AG09309 (cell line): ENCODE measurements around the gene SPPL2C.

ENCODE experiments used
- DNase-seq: peaks from one replicate; pipeline ENCODE4 v3.0.0-alpha.2; 2010; ENCODE audit warnings: low read depth
- H3K4me3 ChIP-seq: 2 replicates; pipeline ENCODE4 v1.5.1; 2011; ENCODE audit warnings: mild to moderate bottlenecking, low read depth, low read length, moderate library complexity; ENCODE audit not compliant: control insufficient read depth
- TF ChIP-seq, protein P1 (sequence below): IDR thresholded peaks from 2 replicates; pipeline ENCODE4 v1.5.1; 2011; ENCODE audit warnings: mild to moderate bottlenecking, low read depth, low read length, inconsistent platforms; ENCODE audit not compliant: insufficient read depth, control insufficient read depth; ENCODE audit errors: missing control alignments

Gene SPPL2C

DNA sequence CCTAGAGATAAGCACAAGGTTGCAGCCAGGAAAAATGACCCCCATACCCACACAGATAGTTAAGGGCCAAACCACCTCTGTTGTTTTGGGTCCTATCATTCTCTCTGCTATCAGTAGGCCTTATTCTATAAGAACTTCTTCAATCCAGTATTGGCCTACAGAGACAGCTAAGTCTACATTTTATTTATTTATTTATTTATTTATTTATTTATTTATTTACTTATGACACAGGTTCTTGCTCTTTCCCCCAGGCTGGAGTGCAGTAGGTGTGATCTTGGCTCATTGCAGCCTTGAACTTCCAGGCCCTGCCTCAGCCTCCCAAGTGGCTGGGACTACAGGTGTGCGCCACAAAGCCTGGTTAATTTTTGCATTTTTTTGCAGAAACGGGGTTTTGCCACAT is 42.2 kb downstream of the SPPL2C start:
- TF ChIP-seq, protein P1, sequence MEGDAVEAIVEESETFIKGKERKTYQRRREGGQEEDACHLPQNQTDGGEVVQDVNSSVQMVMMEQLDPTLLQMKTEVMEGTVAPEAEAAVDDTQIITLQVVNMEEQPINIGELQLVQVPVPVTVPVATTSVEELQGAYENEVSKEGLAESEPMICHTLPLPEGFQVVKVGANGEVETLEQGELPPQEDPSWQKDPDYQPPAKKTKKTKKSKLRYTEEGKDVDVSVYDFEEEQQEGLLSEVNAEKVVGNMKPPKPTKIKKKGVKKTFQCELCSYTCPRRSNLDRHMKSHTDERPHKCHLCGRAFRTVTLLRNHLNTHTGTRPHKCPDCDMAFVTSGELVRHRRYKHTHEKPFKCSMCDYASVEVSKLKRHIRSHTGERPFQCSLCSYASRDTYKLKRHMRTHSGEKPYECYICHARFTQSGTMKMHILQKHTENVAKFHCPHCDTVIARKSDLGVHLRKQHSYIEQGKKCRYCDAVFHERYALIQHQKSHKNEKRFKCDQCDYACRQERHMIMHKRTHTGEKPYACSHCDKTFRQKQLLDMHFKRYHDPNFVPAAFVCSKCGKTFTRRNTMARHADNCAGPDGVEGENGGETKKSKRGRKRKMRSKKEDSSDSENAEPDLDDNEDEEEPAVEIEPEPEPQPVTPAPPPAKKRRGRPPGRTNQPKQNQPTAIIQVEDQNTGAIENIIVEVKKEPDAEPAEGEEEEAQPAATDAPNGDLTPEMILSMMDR: no peak
- no peak overlapping the region for H3K4me3 ChIP-seq
- DNase-seq: no peak

DNA sequence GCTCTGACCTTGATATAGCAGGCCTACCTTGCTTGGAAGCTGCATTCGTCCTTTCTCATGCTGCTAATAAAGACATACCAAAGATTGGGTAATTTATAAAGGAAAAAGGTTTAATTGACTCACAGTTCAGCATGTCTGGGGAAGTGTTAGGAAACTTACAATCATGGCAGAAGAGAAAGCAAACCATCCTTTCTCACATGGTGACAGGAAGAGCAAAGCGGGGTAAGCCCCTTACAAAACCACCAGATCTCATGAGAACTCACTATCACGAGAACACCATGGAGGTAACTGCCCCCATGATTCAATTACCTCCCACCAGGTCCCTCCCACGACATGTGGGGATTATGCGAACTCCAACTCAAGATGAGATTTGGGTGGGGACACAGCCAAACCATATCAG is 43.7 kb downstream of the SPPL2C start:
- TF ChIP-seq, protein P1: no peak
- no peak overlapping the region for H3K4me3 ChIP-seq
- no peak for DNase-seq

DNA sequence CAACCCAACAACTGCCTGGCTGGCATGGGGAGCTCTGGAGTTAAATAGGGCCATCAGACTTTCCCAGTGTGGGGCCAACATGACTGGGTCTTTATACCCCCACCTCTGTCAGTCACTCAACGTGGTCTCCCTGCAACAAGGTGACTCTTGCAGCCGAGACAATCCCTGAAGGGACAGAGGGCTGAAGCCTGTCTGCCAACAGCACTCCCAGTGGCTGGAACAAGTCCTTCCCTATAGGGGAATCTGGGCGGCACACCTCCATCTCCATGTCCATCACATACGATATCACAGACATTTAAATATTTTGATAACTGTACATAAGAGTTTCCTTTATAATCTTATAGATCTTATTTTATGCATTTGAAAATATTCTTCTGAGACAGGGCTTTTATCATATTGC is 44.9 kb downstream of the SPPL2C start:
- TF ChIP-seq, protein P1: no peak
- H3K4me3 ChIP-seq: no peak overlapping the region
- DNase-seq: no peak

DNA sequence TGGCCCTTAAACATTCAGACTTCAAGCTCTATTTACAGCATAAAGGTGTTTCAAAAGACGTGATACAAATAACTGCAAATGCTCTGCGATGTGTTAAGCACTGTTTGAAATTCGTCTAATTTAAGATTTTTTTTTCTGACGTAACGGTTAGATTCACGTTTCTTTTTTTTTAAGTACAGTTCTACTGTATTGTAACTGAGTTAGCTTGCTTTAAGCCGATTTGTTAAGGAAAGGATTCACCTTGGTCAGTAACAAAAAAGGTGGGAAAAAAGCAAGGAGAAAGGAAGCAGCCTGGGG is 49.0 kb downstream of the SPPL2C start:
- DNase-seq: no peak
- TF ChIP-seq, protein P1: no peak
- H3K4me3 ChIP-seq: peak overlapping the region; percentile 59

DNA sequence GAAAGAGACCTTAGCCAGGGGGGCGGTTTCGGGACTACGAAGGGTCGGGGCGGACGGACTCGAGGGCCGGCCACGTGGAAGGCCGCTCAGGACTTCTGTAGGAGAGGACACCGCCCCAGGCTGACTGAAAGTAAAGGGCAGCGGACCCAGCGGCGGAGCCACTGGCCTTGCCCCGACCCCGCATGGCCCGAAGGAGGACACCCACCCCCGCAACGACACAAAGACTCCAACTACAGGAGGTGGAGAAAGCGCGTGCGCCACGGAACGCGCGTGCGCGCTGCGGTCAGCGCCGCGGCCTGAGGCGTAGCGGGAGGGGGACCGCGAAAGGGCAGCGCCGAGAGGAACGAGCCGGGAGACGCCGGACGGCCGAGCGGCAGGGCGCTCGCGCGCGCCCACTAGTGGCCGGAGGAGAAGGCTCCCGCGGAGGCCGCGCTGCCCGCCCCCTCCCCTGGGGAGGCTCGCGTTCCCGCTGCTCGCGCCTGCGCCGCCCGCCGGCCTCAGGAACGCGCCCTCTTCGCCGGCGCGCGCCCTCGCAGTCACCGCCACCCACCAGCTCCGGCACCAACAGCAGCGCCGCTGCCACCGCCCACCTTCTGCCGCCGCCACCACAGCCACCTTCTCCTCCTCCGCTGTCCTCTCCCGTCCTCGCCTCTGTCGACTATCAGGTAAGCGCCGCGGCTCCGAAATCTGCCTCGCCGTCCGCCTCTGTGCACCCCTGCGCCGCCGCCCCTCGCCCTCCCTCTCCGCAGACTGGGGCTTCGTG is 49.5 kb downstream of the SPPL2C start, which contains the start of gene MAPT:
Gene MAPT, plus strand, starts transcription at position 533 of the 763 bp plus-strand sequence. CDS start 67,784 bp downstream, outside the sequence.
- TF ChIP-seq, protein P1: peak; percentile 62
- DNase-seq: peak; percentile 55

DNA sequence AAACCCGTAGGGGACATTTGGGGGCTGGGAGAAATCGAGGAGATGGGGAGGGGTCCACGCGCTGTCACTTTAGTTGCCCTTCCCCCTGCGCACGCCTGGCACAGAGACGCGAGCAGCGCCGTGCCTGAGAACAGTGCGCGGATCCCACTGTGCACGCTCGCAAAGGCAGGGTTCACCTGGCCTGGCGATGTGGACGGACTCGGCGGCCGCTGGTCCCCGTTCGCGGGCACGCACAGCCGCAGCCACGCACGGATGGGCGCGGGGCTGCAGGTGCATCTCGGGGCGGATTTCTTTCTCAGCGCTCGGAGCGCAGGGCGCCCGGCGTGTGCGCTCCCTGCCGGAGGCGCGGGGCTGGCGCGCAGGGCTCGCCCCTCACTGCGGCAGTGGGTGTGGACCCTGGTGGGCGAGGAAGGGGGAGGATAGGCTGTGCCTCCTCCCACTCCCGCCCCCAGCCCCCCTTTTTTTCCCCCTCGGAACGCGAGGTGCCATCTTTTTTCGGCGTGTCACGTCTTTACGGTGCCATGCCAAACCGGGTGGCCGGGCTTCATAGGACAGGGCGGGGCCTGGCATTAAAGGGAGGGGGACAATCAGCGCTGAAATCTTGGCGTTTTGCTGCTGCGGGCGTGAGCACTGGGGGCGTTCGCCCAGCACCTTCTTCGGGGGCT is 50.8 kb downstream of the SPPL2C start:
- TF ChIP-seq, protein P1: no peak
- DNase-seq: no peak
- H3K4me3 ChIP-seq: peak overlapping the region; percentile 62

More for the DNA sequence above, 49.5 kb downstream of the SPPL2C start, which contains the start of gene MAPT:
- H3K4me3 ChIP-seq: peak within 1 kb of the TSS; percentile 62
